GM12801 (cell line): ENCODE measurements around the gene SCFD2.

ENCODE experiments used
- TF ChIP-seq, protein P1 (sequence below): IDR thresholded peaks from one replicate; pipeline ENCODE4 v1.5.1; 2011; ENCODE audit warnings: control low read depth; ENCODE audit not compliant: insufficient read length; ENCODE audit errors: extremely low read depth

The SCFD2 gene

GRCh38 chr4:53194727-53195126 is 171.1 kb downstream of the SCFD2 start:
- TF ChIP-seq, protein P1, sequence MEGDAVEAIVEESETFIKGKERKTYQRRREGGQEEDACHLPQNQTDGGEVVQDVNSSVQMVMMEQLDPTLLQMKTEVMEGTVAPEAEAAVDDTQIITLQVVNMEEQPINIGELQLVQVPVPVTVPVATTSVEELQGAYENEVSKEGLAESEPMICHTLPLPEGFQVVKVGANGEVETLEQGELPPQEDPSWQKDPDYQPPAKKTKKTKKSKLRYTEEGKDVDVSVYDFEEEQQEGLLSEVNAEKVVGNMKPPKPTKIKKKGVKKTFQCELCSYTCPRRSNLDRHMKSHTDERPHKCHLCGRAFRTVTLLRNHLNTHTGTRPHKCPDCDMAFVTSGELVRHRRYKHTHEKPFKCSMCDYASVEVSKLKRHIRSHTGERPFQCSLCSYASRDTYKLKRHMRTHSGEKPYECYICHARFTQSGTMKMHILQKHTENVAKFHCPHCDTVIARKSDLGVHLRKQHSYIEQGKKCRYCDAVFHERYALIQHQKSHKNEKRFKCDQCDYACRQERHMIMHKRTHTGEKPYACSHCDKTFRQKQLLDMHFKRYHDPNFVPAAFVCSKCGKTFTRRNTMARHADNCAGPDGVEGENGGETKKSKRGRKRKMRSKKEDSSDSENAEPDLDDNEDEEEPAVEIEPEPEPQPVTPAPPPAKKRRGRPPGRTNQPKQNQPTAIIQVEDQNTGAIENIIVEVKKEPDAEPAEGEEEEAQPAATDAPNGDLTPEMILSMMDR, result no peak

DNA sequence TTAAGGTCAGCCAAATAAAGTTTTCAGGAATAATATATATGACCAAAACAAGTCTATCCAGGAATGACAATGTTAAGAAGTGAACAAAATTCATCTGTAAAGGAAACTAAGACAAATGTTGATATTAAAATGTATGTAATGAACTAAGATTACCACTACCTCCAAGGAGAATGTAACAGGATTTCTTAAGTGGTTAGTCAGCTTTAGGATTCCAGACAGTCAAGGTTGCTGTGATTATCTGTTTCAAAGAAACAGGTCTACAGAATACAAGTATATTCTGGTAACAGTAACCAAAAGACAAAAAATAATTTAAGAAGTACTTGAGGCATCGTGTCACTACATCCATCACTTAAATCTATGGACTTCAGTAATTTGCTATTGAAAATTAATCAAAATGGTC is 172.8 kb downstream of the SCFD2 start:
- TF ChIP-seq, protein P1, result no peak

- TF ChIP-seq, protein P1, result no peak
Measured at GRCh38 chr4:53192496-53192895, 173.4 kb downstream of the SCFD2 start.

DNA sequence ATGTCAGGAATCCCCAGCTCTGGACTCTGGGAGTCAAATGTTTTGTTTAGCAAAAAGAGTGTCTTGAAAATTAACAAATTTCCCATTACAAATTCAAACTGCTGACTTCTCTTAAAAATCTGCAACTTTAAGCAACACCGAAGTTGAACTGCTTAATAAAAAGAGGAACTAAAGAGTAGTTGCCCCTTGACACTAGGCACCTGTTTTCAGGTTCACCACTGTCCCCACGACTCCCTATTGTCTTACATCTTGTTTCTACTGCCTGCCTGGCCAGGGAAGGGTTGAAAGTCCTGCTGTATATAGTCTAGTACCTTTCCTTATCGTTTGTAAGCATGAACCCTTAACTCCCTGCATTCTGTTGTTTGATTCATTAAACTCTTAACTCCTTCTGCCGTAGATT is 173.9 kb downstream of the SCFD2 start:
- TF ChIP-seq, protein P1, result no peak

DNA sequence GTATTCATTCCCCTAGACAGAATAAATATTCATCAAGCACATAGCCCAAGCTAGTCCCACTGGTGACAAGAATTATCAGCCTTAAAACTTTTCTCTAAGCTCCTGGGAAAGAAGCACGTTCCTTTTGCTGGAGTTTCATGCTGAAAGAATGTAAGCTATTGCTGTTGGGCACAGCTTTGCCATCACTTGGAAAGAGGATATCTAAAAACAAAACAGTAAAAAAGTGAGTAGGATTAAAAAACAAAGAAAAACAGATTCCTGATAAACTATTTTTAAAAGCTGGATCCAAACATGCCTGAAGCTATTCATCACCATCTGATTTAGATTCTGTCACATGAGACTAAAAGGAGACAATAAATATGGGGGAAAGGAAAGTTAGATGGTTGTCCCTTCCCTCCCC is 176.8 kb downstream of the SCFD2 start:
- TF ChIP-seq, protein P1, result no peak

DNA sequence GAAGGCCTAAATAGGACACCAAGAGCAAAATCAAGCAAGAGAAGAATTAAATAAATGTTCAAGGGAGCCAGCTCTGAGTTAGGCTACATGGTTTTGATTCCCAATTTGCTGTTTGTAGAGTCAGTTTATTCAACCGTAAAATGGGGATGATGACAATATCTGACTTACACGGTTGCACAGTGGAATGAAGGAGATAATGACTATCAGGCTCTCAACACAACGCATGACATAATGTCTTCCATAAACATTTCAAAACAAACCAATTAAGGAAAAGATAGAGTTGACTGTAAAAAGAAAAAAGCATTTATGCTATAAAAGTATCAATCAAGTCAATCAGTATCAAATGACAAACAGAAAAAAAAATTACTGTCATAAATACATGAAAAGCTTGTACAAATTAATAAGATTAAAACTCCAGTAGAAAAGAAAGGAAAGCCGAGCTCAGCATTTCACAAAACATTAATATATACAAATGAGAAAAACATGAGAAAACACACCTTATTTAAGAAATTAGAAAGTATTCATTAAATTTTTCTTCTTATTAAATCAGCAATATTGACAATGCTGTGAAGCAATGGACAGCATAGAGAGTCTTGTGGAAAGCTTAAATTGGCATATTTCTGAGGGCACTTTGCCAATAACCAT is 179.0 kb downstream of the SCFD2 start:
- TF ChIP-seq, protein P1, result no peak

DNA sequence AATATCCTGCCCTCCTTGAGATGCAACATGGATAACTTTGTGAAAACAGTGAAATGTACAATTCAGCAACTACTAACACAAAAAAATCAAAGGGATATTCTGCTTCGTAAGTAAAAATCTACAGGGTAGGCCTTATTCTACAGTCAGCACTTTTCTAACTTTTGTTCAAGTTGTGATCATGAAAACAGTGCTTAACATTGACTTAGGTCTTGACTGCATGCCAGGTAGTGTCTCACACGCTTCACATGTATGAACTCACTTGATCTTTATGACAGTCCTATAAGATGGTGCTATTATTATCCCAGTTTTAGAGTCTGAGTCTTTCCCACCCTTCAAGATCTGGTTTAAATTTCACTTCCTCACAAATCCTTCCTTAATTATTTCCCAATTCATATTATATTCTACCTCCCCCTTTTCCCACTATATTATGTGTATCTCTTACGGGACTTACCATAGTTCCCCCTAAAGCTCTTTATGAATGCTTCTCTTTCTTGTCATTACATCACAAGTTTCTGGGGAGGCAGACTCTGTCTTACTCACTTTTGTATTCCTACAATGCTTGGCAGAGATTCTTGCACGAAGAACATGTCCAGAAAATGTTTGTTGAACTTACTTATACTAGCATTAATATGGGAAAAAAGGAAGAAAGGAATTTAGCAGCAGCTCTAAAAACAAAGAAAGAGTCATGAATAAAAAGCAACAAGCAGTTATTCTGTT is 179.8 kb downstream of the SCFD2 start:
- TF ChIP-seq, protein P1, result no peak
